HFFc6 (cell line): Measurements from ENCODE around the gene ASB18. TPM values are rescaled to one million over a fixed set of nuclear protein-coding genes. Genes with fewer than 3 reads are reported as not detected.

Source experiments
- DNase-seq: peaks from one replicate; pipeline ENCODE4 v3.0.0-alpha.2; 2018
- H3K27ac Mint-ChIP-seq: 2 replicates; pipeline ENCODE4 v1.8.0; 2020; ENCODE audit warnings: mild to moderate bottlenecking, mixed read lengths
- H3K27me3 Mint-ChIP-seq: 2 replicates; pipeline ENCODE4 v1.8.0; 2021; ENCODE audit warnings: mild to moderate bottlenecking, moderate library complexity, mixed read lengths; ENCODE audit not compliant: insufficient read depth
- H3K36me3 Mint-ChIP-seq: 2 replicates; pipeline ENCODE4 v1.8.0; 2021; ENCODE audit warnings: low read depth, mixed read lengths
- H3K4me1 Mint-ChIP-seq: 2 replicates; pipeline ENCODE4 v1.8.0; 2020; ENCODE audit warnings: low read depth, mixed read lengths
- H3K4me3 Mint-ChIP-seq: 2 replicates; pipeline ENCODE4 v1.8.0; 2020; ENCODE audit warnings: mild to moderate bottlenecking, moderate library complexity, mixed read lengths
- H3K9me3 Mint-ChIP-seq: 2 replicates; pipeline ENCODE4 v1.8.0; 2020; ENCODE audit warnings: mild to moderate bottlenecking, mixed read lengths
- total RNA-seq, 6 experiments: library from RNA; stranded (reverse); fragmentation: NEBNext Ultra II Directional; extraction: Animal tissue kit (Norgen Biotek cat#: 25700); gene quantifications; 2 replicates in 1 of 6; 3 replicates in 5 of 6; pipeline ENCODE4 v1.2.3, GENCODE V29; 2021
- TF ChIP-seq, protein P1 (sequence below): fragments of 200-600 bp; sonication (generic); IDR thresholded peaks from 2 replicates; pipeline ENCODE4 v1.5.0; 2021; ENCODE audit warnings: antibody characterized with exemption, mild to moderate bottlenecking

The ASB18 gene
- total RNA-seq, 6 experiments from 2014 or later: not detected

DNA sequence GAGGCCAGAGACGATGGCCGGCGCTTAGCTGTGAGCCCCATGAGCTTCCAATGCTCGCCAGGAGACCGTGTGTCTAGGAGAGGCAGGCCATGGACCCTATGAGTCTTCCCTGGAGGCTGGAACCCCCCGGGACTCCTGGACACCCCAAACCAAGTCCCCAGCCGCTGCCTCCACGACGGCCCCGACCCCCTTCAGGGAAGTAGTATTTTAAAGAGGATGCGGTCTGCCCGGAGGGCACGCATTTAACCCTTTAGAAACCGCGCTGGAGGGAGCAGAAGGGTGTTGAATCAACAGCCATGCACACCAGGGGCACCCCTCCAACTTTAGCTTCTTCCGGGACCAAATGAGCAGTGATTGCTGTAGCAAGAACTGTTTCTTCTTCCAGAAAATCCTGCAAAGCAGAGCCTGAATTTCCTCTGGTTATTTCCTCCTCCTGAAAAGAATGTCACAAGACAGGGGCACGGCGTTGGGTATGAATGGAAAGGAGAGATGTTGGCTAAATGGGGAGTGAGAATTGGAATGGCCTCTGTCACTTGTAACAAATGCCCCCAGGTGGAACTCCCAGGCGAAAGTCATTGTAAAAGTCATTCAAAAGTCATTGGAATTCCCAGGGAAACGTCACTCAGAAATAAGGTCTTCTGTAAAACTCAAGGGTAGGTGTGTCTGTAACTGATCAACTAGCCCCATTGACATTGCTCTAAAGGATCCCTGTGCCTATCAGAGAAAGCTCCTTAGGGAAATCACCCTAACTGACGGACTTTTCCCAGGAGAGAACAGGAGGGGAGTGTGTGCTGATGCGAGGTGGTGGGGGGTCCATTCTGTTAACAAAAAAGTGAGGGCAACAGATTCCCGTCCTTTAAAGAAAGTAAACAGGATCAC is 90.2 kb downstream of the ASB18 start:
- peaks cover 40% of the 10 kb centered on the region for H3K4me1 Mint-ChIP-seq
- TF ChIP-seq, protein P1, sequence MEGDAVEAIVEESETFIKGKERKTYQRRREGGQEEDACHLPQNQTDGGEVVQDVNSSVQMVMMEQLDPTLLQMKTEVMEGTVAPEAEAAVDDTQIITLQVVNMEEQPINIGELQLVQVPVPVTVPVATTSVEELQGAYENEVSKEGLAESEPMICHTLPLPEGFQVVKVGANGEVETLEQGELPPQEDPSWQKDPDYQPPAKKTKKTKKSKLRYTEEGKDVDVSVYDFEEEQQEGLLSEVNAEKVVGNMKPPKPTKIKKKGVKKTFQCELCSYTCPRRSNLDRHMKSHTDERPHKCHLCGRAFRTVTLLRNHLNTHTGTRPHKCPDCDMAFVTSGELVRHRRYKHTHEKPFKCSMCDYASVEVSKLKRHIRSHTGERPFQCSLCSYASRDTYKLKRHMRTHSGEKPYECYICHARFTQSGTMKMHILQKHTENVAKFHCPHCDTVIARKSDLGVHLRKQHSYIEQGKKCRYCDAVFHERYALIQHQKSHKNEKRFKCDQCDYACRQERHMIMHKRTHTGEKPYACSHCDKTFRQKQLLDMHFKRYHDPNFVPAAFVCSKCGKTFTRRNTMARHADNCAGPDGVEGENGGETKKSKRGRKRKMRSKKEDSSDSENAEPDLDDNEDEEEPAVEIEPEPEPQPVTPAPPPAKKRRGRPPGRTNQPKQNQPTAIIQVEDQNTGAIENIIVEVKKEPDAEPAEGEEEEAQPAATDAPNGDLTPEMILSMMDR: no peak
- no peak overlapping the region for H3K27ac Mint-ChIP-seq
- H3K36me3 Mint-ChIP-seq: no peaks in the 10 kb centered on the region
- no peaks in the 10 kb centered on the region; the same call in 1 of the 2 replicates for H3K9me3 Mint-ChIP-seq
- peaks cover 41% of the 10 kb centered on the region for H3K27me3 Mint-ChIP-seq
- no peak overlapping the region for H3K4me3 Mint-ChIP-seq
- DNase-seq: no peak

DNA sequence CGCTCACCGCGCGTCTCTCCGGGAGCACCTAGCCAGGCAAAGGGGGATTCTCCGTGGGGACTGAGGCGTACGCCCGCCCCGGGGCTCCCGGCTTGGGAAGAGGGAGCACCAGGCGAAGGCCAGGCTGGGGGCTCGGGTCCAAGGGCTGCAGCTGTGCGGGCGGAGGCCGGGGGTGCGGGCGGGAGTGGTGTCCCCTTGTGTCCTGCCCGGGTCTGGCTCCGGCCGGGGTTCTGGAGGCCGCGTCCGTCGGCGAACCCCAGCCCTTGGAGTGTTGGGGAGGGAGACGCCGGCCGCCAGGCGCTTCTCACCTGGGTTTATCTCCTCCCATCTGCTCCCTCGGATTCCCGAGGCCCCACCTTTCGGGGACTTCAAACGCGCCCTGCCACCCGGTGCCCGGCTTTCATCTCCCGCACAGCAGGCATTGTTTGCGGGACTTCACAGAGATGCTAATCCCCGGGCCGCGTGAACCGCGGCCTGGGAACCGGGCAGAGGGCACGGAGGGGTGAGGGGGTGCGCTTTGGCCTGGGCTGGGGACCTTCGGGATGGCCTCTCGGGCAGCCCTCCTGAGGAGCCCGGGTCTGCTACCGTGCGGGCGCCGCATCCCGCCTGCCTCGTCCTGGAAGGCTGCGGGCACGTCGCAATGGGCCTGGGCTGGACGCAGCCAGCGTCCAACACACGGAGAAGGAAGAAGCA is 91.0 kb downstream of the ASB18 start:
- Mint-ChIP-seq H3K4me3 (no peak overlapping the region), H3K4me1 (peaks cover 32% of the 10 kb centered on the region), H3K27ac (no peak overlapping the region), H3K36me3 (no peaks in the 10 kb centered on the region), H3K27me3 (peaks cover 43% of the 10 kb centered on the region), H3K9me3 (no peaks in the 10 kb centered on the region; the same call in 1 of the 2 replicates)
- no peak for DNase-seq
- TF ChIP-seq, protein P1: no peak

DNA sequence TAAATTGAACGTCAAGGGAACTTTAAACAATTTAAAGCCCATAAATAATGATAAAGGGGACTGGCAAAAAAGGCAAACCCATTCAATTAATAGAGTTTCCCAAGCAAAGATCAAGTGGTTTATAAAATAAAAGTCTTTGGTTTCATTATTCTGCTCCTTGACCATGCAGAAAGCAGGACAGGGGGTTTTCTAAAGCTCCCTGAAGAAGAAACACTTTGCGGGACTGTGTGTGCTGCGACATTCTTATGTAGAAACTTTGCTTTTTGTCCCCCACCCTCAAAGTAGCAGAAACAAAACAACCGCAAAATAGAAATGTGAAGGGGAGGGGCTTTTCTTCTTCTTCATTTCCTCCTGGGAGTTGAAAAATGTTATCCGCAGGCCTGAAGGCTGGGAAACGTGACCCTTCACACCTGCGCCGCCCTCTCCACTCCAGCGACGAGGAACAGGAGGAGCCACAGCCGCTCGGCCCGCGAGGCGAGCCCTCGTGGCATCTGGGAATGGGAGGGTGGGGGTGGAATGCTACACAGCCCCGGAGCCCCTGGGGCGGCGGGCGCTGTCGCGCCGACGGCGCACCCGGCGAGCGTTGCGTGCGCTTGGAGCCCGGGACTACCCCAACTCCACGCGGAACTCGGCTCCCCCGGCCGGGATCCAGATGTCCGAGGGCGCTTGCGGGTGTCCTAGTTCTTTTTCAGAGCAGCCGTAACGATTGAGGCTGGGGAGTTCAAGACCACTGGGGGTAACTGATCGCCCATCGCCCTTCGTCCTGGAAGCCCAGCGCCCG is 91.8 kb downstream of the ASB18 start:
- no peaks in the 10 kb centered on the region for H3K36me3 Mint-ChIP-seq
- TF ChIP-seq, protein P1: no peak
- H3K9me3 Mint-ChIP-seq: no peaks in the 10 kb centered on the region; the same call in 1 of the 2 replicates
- DNase-seq: no peak
- H3K27ac Mint-ChIP-seq: no peak overlapping the region
- peaks cover 43% of the 10 kb centered on the region for H3K27me3 Mint-ChIP-seq
- peaks cover 32% of the 10 kb centered on the region for H3K4me1 Mint-ChIP-seq
- H3K4me3 Mint-ChIP-seq: no peak overlapping the region

DNA sequence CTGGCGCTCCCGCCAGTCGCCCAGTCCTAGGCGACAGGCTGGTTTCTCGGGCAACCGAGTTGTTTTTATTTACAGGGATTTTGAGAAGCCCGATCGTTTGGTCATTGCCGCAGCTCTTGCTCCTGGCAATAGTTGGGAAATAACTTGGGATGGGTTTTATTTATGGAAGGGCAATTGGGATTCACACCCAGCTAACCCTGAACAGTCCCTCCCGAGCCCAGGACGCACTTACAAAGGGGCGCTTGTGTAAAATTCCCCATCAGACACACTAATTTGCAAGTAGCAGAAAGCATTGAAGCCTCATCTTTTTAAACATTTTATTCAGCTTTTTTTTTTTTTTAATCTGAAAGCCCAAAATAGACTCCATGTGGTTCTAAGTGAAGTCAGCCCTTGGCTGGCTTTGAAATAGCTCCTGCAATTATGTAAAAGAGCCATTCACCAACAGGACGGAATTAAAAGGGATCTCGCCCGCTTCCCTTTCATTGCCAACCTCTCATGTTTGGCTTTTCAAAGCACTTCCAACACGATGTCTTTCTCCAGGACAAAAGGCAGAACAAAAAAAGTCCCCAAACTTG is 92.4 kb downstream of the ASB18 start:
- Mint-ChIP-seq H3K4me1 (peaks cover 32% of the 10 kb centered on the region), H3K36me3 (no peaks in the 10 kb centered on the region), H3K27me3 (peaks cover 45% of the 10 kb centered on the region), H3K4me3 (no peak overlapping the region), H3K27ac (no peak overlapping the region), H3K9me3 (no peaks in the 10 kb centered on the region; the same call in 1 of the 2 replicates)
- DNase-seq: no peak
- TF ChIP-seq, protein P1: no peak

DNA sequence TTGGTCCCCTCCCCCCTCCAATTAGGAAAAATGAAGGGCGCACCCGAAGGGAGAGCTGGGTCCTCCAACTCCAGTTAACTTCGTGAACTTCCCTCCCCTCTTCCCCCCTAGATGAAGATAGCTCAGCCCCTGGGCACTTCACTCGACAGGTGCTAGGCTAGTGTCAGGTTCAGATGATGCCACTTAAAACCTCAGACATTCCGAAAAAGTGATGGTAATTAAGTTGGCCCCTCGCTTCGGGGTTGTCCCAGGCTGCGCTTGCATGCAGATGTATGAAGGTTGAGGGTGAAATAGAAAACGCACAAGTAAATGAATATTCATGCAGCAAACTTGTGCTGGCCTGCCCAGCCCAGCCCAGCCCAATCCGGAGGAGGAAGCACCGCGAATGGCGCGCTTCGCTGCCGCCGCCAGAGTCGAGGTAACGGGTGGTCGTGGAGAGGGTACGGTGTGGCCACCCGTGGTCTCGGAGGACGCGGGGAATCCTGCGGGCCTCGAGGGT is 93.0 kb downstream of the ASB18 start:
- DNase-seq: no peak
- Mint-ChIP-seq H3K36me3 (no peaks in the 10 kb centered on the region), H3K4me3 (no peak overlapping the region), H3K27me3 (peaks cover 50% of the 10 kb centered on the region), H3K27ac (no peak overlapping the region), H3K9me3 (no peaks in the 10 kb centered on the region; the same call in 1 of the 2 replicates), H3K4me1 (peaks cover 36% of the 10 kb centered on the region)
- TF ChIP-seq, protein P1: no peak
